ENCODE measurements around the gene BMI1. TPM values are rescaled to one million over a fixed set of nuclear protein-coding genes. Genes with fewer than 3 reads are reported as not detected.

BMI1 gene
- total RNA-seq, 2 experiments from 2014 or later, result 59.2 to 59.6 TPM

Other genes with a start within 250 kb of the BMI1 start
- not detected for gene EBLN1, start 103.1 kb upstream of the BMI1 start, total RNA-seq
- 10 to 100 TPM; 46.8 to 53.5 TPM for gene COMMD3, start 4.7 kb upstream of the BMI1 start, total RNA-seq
- gene SPAG6, start 24.4 kb downstream of the BMI1 start, total RNA-seq, result not detected